ENCODE results near the gene NKD2. TPM values are rescaled to one million over a fixed set of nuclear protein-coding genes. Genes with fewer than 3 reads are reported as not detected.

The NKD2 gene
- total RNA-seq, 2 experiments from 2014 or later: 0.38 TPM

DNA sequence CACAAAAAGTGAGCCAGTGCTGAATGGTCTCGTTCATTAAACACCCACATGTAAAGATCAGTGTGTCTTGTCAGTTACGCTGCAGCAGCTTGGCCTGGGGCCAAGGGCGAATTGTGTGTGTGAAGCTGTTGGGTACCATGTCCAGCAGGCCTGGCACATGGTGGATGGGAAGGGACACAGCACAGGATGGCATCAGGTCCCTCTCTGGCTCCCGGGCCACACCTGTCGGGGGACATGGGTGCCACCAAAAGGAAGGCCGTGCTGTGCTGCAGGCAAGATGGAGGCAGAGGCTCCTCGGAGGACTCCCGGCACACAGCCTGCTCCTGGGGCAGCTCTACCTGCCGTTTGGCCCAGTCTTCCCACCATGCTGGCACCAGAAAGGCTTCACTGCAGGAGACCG, 32.0 kb downstream of the NKD2 start:
- no peaks in the 10 kb centered on the region for H3K36me3 ChIP-seq (ENCODE audit: insufficient read depth, low read length)
- H3K9me3 ChIP-seq (ENCODE audit: low read length): no peaks in the 10 kb centered on the region
- no peak overlapping the region for H3K4me2 ChIP-seq (ENCODE audit: low read length)
- CTCF ChIA-PET (ENCODE audit: unreplicated experiment): no interaction called here
- H3K27ac ChIP-seq (ENCODE audit: low read depth, low read length, poor library complexity, severe bottlenecking): no peak overlapping the region
- H2AFZ ChIP-seq (ENCODE audit: low read length): no peak overlapping the region
- H3K79me2 ChIP-seq (ENCODE audit: insufficient read depth, low read depth, low read length): no peaks in the 10 kb centered on the region
- POLR2A ChIA-PET: no interaction called here
- H3K4me1 ChIP-seq (ENCODE audit: insufficient read depth, low read length, poor library complexity, severe bottlenecking): no peaks in the 10 kb centered on the region
- no peaks in the 10 kb centered on the region for H3K9me2 ChIP-seq (ENCODE audit: insufficient read depth, low read length)
- intact Hi-C loops (cut with micrococcal nuclease; ENCODE audit: unreplicated experiment): no loop called here
- DNase-seq (ENCODE audit: low spot score): no peak
- H4K20me1 ChIP-seq (ENCODE audit: insufficient read depth, low read length): no peaks in the 10 kb centered on the region
- BruUV-seq (replicated peaks): no TSS peak
- TF ChIP-seq EZH2phosphoT487 (IDR thresholded peaks at IDR 0.05; ENCODE audit: borderline replicate concordance, low read depth, low read length): no peak
- TF ChIP-seq, protein P1, sequence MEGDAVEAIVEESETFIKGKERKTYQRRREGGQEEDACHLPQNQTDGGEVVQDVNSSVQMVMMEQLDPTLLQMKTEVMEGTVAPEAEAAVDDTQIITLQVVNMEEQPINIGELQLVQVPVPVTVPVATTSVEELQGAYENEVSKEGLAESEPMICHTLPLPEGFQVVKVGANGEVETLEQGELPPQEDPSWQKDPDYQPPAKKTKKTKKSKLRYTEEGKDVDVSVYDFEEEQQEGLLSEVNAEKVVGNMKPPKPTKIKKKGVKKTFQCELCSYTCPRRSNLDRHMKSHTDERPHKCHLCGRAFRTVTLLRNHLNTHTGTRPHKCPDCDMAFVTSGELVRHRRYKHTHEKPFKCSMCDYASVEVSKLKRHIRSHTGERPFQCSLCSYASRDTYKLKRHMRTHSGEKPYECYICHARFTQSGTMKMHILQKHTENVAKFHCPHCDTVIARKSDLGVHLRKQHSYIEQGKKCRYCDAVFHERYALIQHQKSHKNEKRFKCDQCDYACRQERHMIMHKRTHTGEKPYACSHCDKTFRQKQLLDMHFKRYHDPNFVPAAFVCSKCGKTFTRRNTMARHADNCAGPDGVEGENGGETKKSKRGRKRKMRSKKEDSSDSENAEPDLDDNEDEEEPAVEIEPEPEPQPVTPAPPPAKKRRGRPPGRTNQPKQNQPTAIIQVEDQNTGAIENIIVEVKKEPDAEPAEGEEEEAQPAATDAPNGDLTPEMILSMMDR (conservative IDR thresholded peaks at IDR 0.05; ENCODE audit: low read length): no peak
- H3K4me3 ChIP-seq (ENCODE audit: low read depth, low read length, poor library complexity, severe bottlenecking): no peak overlapping the region

DNA sequence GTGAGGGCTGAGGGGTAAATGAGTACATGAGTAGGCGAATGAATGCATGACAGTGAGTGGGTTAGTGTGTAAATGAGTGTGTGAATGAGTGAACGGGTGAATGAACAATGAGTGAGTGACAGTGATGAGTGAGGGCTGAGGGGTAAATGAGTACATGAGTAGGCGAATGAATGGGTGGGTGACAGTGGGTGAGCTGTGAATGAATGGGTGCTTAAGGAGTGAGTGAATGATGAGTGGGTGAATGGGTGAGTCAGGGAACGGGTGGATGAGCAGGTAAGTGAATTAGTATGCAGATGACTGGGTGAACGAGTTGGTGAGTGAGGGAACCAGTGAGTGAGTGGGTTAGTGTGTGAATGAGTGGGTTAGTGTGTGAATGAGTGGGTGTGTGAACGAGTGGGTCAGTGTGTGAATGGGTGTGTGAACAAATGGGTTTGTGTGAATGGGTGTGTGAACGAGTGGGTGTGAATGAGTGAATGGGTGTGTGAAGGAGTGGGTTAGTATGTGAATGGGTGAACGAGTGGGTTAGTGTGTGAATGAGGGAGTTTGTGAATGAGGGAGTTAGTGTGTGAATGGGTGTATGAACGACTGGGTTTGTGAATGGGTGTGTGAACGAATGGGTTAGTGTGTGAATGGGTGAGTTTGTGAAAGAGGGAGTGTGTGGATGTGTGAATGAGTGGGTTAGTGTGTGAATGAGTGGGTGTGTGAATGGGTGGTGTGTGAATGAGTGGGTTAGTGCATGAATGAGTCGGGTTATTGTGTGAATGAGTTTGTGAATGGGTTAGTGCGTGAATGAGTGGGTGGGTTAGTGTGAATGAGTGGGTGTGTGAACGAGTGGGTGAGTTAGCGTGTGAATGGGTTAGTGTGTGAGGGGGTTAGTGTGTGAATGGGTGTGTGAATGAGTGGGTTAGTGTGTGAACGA, 32.9 kb downstream of the NKD2 start:
- no peaks in the 10 kb centered on the region for H4K20me1 ChIP-seq (ENCODE audit: insufficient read depth, low read length)
- H3K9me2 ChIP-seq (ENCODE audit: insufficient read depth, low read length): no peaks in the 10 kb centered on the region
- TF ChIP-seq, protein P1 (conservative IDR thresholded peaks at IDR 0.05; ENCODE audit: low read length): no peak
- no peak for TF ChIP-seq EZH2phosphoT487 (IDR thresholded peaks at IDR 0.05; ENCODE audit: borderline replicate concordance, low read depth, low read length)
- H3K79me2 ChIP-seq (ENCODE audit: insufficient read depth, low read depth, low read length): no peaks in the 10 kb centered on the region
- ChIA-PET POLR2A (no interaction called here), CTCF (ENCODE audit: unreplicated experiment) (no interaction called here)
- intact Hi-C loops (cut with micrococcal nuclease; ENCODE audit: unreplicated experiment): no loop called here
- H2AFZ ChIP-seq (ENCODE audit: low read length): no peak overlapping the region
- no peak overlapping the region for H3K4me2 ChIP-seq (ENCODE audit: low read length)
- H3K27ac ChIP-seq (ENCODE audit: low read depth, low read length, poor library complexity, severe bottlenecking): no peak overlapping the region
- BruUV-seq (replicated peaks): no TSS peak
- no peaks in the 10 kb centered on the region for H3K9me3 ChIP-seq (ENCODE audit: low read length)
- no peak overlapping the region for H3K4me3 ChIP-seq (ENCODE audit: low read depth, low read length, poor library complexity, severe bottlenecking)
- H3K4me1 ChIP-seq (ENCODE audit: insufficient read depth, low read length, poor library complexity, severe bottlenecking): no peaks in the 10 kb centered on the region
- DNase-seq (ENCODE audit: low spot score): no peak
- H3K36me3 ChIP-seq (ENCODE audit: insufficient read depth, low read length): no peaks in the 10 kb centered on the region

DNA sequence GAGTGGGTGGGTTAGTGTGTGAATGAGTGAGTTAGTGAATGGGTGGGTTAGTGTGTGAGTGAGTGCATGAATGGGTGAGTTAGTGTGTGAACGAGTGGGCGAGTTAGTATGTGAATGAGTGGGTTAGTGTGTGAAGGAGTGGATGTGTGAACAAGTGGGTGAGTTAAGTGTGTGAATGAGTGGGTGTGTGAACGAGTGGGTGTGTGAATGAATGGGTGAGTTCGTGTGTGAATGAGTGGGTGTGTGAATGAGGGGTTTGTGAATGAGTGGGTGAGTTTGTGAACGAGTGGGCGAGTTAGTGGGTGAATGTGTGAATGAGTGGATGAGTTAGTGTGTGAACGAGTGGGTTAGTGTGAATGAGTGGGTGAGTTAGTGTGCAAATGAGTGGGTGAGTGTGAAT, 34.0 kb downstream of the NKD2 start:
- no peaks in the 10 kb centered on the region for H3K9me2 ChIP-seq (ENCODE audit: insufficient read depth, low read length)
- intact Hi-C loops (cut with micrococcal nuclease; ENCODE audit: unreplicated experiment): no loop called here
- no peaks in the 10 kb centered on the region for H3K9me3 ChIP-seq (ENCODE audit: low read length)
- TF ChIP-seq, protein P1 (conservative IDR thresholded peaks at IDR 0.05; ENCODE audit: low read length): no peak
- no peak for TF ChIP-seq EZH2phosphoT487 (IDR thresholded peaks at IDR 0.05; ENCODE audit: borderline replicate concordance, low read depth, low read length)
- no peaks in the 10 kb centered on the region for H3K4me1 ChIP-seq (ENCODE audit: insufficient read depth, low read length, poor library complexity, severe bottlenecking)
- H4K20me1 ChIP-seq (ENCODE audit: insufficient read depth, low read length): no peaks in the 10 kb centered on the region
- no peak for DNase-seq (ENCODE audit: low spot score)
- H3K36me3 ChIP-seq (ENCODE audit: insufficient read depth, low read length): no peaks in the 10 kb centered on the region
- no peak overlapping the region for H3K27ac ChIP-seq (ENCODE audit: low read depth, low read length, poor library complexity, severe bottlenecking)
- H2AFZ ChIP-seq (ENCODE audit: low read length): no peak overlapping the region
- POLR2A ChIA-PET: no interaction called here
- CTCF ChIA-PET (ENCODE audit: unreplicated experiment): no interaction called here
- BruUV-seq (replicated peaks): no TSS peak
- H3K4me2 ChIP-seq (ENCODE audit: low read length): no peak overlapping the region
- no peak overlapping the region for H3K4me3 ChIP-seq (ENCODE audit: low read depth, low read length, poor library complexity, severe bottlenecking)
- no peaks in the 10 kb centered on the region for H3K79me2 ChIP-seq (ENCODE audit: insufficient read depth, low read depth, low read length)

Data from OCI-LY7 (cell line).